ENCODE data around the gene ITFG1.
"Not testable (repeated sequence)": the region's sequence is repeated elsewhere in the genome, so short reads cannot be mapped to it uniquely, and the experiment has no call there.

Gene ITFG1

GRCh38 chr16:47230296-47230695 is 230.6 kb downstream of the ITFG1 start:
- no peak for DNase-seq

- no peak for DNase-seq
Observed at GRCh38 chr16:47229053-47230050, 231.5 kb downstream of the ITFG1 start.

- DNase-seq, result no peak
Observed at GRCh38 chr16:47228241-47228640, 232.6 kb downstream of the ITFG1 start.

GRCh38 chr16:47213761-47214440 is 247.0 kb downstream of the ITFG1 start:
- DNase-seq, result no peak

GRCh38 chr16:47211218-47211617 is 249.6 kb downstream of the ITFG1 start:
- DNase-seq, result no peak

GRCh38 chr16:47204736-47205504 is 255.9 kb downstream of the ITFG1 start:
- no peak for DNase-seq

- DNase-seq, result not testable (repeated sequence)
Observed at GRCh38 chr16:47203433-47203832, 257.4 kb downstream of the ITFG1 start.

- DNase-seq, result no peak
Observed at GRCh38 chr16:47198180-47198575, 262.7 kb downstream of the ITFG1 start.

- no peak for DNase-seq
Observed at GRCh38 chr16:47197536-47198179, 263.2 kb downstream of the ITFG1 start.

- no peak for DNase-seq
Observed at GRCh38 chr16:47196457-47196856, 264.4 kb downstream of the ITFG1 start.

- DNase-seq, result no peak
Observed at GRCh38 chr16:47182318-47182717, 278.5 kb downstream of the ITFG1 start.

GRCh38 chr16:47181066-47181465 is 279.8 kb downstream of the ITFG1 start:
- DNase-seq, result not testable (repeated sequence)

GRCh38 chr16:47180073-47180472 is 280.8 kb downstream of the ITFG1 start:
- DNase-seq, result no peak

GRCh38 chr16:47175152-47175551 is 285.7 kb downstream of the ITFG1 start:
- DNase-seq, result no peak

GRCh38 chr16:47162670-47163420 is 298.0 kb downstream of the ITFG1 start:
- no peak for DNase-seq

GRCh38 chr16:47161464-47161863 is 299.4 kb downstream of the ITFG1 start:
- DNase-seq, result no peak

GRCh38 chr16:47160422-47160821 is 300.4 kb downstream of the ITFG1 start:
- no peak for DNase-seq

GRCh38 chr16:47158992-47159391 is 301.9 kb downstream of the ITFG1 start:
- no peak for DNase-seq

- no peak for DNase-seq
Observed at GRCh38 chr16:47156680-47157215, 304.1 kb downstream of the ITFG1 start.

- not testable (repeated sequence) for DNase-seq
Observed at GRCh38 chr16:47152501-47152900, 308.4 kb downstream of the ITFG1 start.

- no peak for DNase-seq
Observed at GRCh38 chr16:47150067-47150466, 310.8 kb downstream of the ITFG1 start.

GRCh38 chr16:47144559-47144877 is 316.3 kb downstream of the ITFG1 start:
- DNase-seq, result no peak

Measured in NCI-H1694 treated with DMSO at 0.1 percent for 48 hours (cell line).